HS-27A (cell line): ENCODE measurements around the gene BAHCC1.

Source experiments
- DNase-seq: peaks from one replicate; pipeline ENCODE4 v3.0.0-alpha.2; 2012; ENCODE audit warnings: low read depth, missing footprints

The BAHCC1 gene

GRCh38 chr17:81367171-81367570 is 28.1 kb upstream of the BAHCC1 start:
- DNase-seq: no peak

GRCh38 chr17:81368161-81369022 is 26.9 kb upstream of the BAHCC1 start:
- no peak for DNase-seq

GRCh38 chr17:81370294-81370693 is 25.0 kb upstream of the BAHCC1 start:
- DNase-seq: no peak

GRCh38 chr17:81371910-81372760 is 23.1 kb upstream of the BAHCC1 start:
- DNase-seq: no peak

- DNase-seq: no peak
Measured at GRCh38 chr17:81373536-81374160, 21.6 kb upstream of the BAHCC1 start.

GRCh38 chr17:81374890-81375289 is 20.4 kb upstream of the BAHCC1 start:
- no peak for DNase-seq

GRCh38 chr17:81376946-81377714 is 18.1 kb upstream of the BAHCC1 start:
- DNase-seq: no peak

- DNase-seq: no peak
Measured at GRCh38 chr17:81378941-81379511, 16.2 kb upstream of the BAHCC1 start.

GRCh38 chr17:81379523-81379942 is 15.7 kb upstream of the BAHCC1 start:
- no peak for DNase-seq

GRCh38 chr17:81380131-81380530 is 15.1 kb upstream of the BAHCC1 start:
- no peak for DNase-seq

GRCh38 chr17:81380666-81381518 is 14.4 kb upstream of the BAHCC1 start:
- no peak for DNase-seq

GRCh38 chr17:81381632-81382577 is 13.4 kb upstream of the BAHCC1 start:
- DNase-seq: no peak

GRCh38 chr17:81382851-81383250 is 12.4 kb upstream of the BAHCC1 start:
- no peak for DNase-seq

- no peak for DNase-seq
Measured at GRCh38 chr17:81383504-81384421, 11.5 kb upstream of the BAHCC1 start.

GRCh38 chr17:81384929-81385319 is 10.3 kb upstream of the BAHCC1 start:
- no peak for DNase-seq

- DNase-seq: no peak
Measured at GRCh38 chr17:81385320-81386111, 9.7 kb upstream of the BAHCC1 start.

- DNase-seq: no peak
Measured at GRCh38 chr17:81386141-81386645, 9.1 kb upstream of the BAHCC1 start.
